Measurements from ENCODE around the gene ARSD.
"Not testable (repeated sequence)": the region's sequence is repeated elsewhere in the genome, so short reads cannot be mapped to it uniquely, and the experiment has no call there.

Gene ARSD

GRCh38 chrX:2928583-2929434, at the start of gene ARSD:
Gene ARSD, minus strand, starts transcription at chrX:2929339. Its CDS starts 64 bp downstream, at chrX:2929275.
- Histone ChIP-seq H3K4me3 (ENCODE audit: low read depth, low read length) (peak within 1 kb of the TSS; percentile 71), H3K9ac (ENCODE audit: low read depth, low read length) (peak within 1 kb of the TSS; percentile 86), H3K9me3 (ENCODE audit: control insufficient read depth, insufficient read depth, low read length) (no peaks in the 10 kb centered on the region), H3K36me3 (ENCODE audit: control insufficient read depth, insufficient read depth, low read length) (no peaks in the 10 kb centered on the region), H3K4me1 (ENCODE audit: control insufficient read depth, insufficient read depth, low read length) (peaks cover 50% of the 10 kb centered on the region), H3K27me3 (ENCODE audit: control insufficient read depth, insufficient read depth, low read length) (no peaks in the 10 kb centered on the region), H3K27ac (ENCODE audit: low read depth, low read length) (peak within 1 kb of the TSS; percentile 98)

GRCh38 chrX:2978639-2979038, 49.5 kb upstream of the ARSD start:
- H3K27ac ChIP-seq (ENCODE audit: low read depth, low read length); H3K9me3 ChIP-seq (ENCODE audit: control insufficient read depth, insufficient read depth, low read length); H3K4me1 ChIP-seq (ENCODE audit: control insufficient read depth, insufficient read depth, low read length); H3K27me3 ChIP-seq (ENCODE audit: control insufficient read depth, insufficient read depth, low read length); H3K4me3 ChIP-seq (ENCODE audit: low read depth, low read length); H3K36me3 ChIP-seq (ENCODE audit: control insufficient read depth, insufficient read depth, low read length); H3K9ac ChIP-seq (ENCODE audit: low read depth, low read length): not testable (repeated sequence)

- H3K36me3 ChIP-seq (ENCODE audit: control insufficient read depth, insufficient read depth, low read length) = no peaks in the 10 kb centered on the region
- no peak overlapping the region for H3K4me3 ChIP-seq (ENCODE audit: low read depth, low read length)
- H3K27me3 ChIP-seq (ENCODE audit: control insufficient read depth, insufficient read depth, low read length) = no peaks in the 10 kb centered on the region
- H3K9ac ChIP-seq (ENCODE audit: low read depth, low read length) = no peak overlapping the region
- H3K4me1 ChIP-seq (ENCODE audit: control insufficient read depth, insufficient read depth, low read length) = peaks cover 8% of the 10 kb centered on the region; the same call in 1 of the 2 replicates
- peaks cover 6% of the 10 kb centered on the region; the same call in 1 of the 2 replicates for H3K9me3 ChIP-seq (ENCODE audit: control insufficient read depth, insufficient read depth, low read length)
- H3K27ac ChIP-seq (ENCODE audit: low read depth, low read length) = no peak overlapping the region
These were observed 45.8 kb upstream of the ARSD start for GRCh38 chrX:2974961-2975360.

GRCh38 chrX:2972391-2972790, 43.3 kb upstream of the ARSD start:
- Histone ChIP-seq H3K9ac (ENCODE audit: low read depth, low read length) (no peak overlapping the region), H3K4me3 (ENCODE audit: low read depth, low read length) (no peak overlapping the region), H3K9me3 (ENCODE audit: control insufficient read depth, insufficient read depth, low read length) (peaks cover 6% of the 10 kb centered on the region; the same call in 1 of the 2 replicates), H3K4me1 (ENCODE audit: control insufficient read depth, insufficient read depth, low read length) (peaks cover 17% of the 10 kb centered on the region), H3K36me3 (ENCODE audit: control insufficient read depth, insufficient read depth, low read length) (no peaks in the 10 kb centered on the region), H3K27ac (ENCODE audit: low read depth, low read length) (no peak overlapping the region), H3K27me3 (ENCODE audit: control insufficient read depth, insufficient read depth, low read length) (no peaks in the 10 kb centered on the region; the same call in 1 of the 2 replicates)

GRCh38 chrX:2969021-2969420, 39.9 kb upstream of the ARSD start:
- no peak overlapping the region for H3K27ac ChIP-seq (ENCODE audit: low read depth, low read length)
- peaks cover 23% of the 10 kb centered on the region for H3K4me1 ChIP-seq (ENCODE audit: control insufficient read depth, insufficient read depth, low read length)
- no peak overlapping the region for H3K4me3 ChIP-seq (ENCODE audit: low read depth, low read length)
- H3K9me3 ChIP-seq (ENCODE audit: control insufficient read depth, insufficient read depth, low read length) = peaks cover 6% of the 10 kb centered on the region; the same call in 1 of the 2 replicates
- H3K9ac ChIP-seq (ENCODE audit: low read depth, low read length) = no peak overlapping the region
- no peaks in the 10 kb centered on the region; the same call in 1 of the 2 replicates for H3K27me3 ChIP-seq (ENCODE audit: control insufficient read depth, insufficient read depth, low read length)
- H3K36me3 ChIP-seq (ENCODE audit: control insufficient read depth, insufficient read depth, low read length) = no peaks in the 10 kb centered on the region

GRCh38 chrX:2967998-2968909, 39.1 kb upstream of the ARSD start:
- Histone ChIP-seq H3K27ac (ENCODE audit: low read depth, low read length) (peak overlapping the region; percentile 1), H3K4me1 (ENCODE audit: control insufficient read depth, insufficient read depth, low read length) (peaks cover 23% of the 10 kb centered on the region), H3K9ac (ENCODE audit: low read depth, low read length) (no peak overlapping the region), H3K36me3 (ENCODE audit: control insufficient read depth, insufficient read depth, low read length) (no peaks in the 10 kb centered on the region), H3K4me3 (ENCODE audit: low read depth, low read length) (no peak overlapping the region; the same call in 1 of the 2 replicates), H3K27me3 (ENCODE audit: control insufficient read depth, insufficient read depth, low read length) (no peaks in the 10 kb centered on the region; the same call in 1 of the 2 replicates), H3K9me3 (ENCODE audit: control insufficient read depth, insufficient read depth, low read length) (peaks cover 6% of the 10 kb centered on the region; the same call in 1 of the 2 replicates)

GRCh38 chrX:2967584-2967983, 38.4 kb upstream of the ARSD start:
- Histone ChIP-seq H3K36me3 (ENCODE audit: control insufficient read depth, insufficient read depth, low read length) (no peaks in the 10 kb centered on the region), H3K27ac (ENCODE audit: low read depth, low read length) (no peak overlapping the region), H3K27me3 (ENCODE audit: control insufficient read depth, insufficient read depth, low read length) (no peaks in the 10 kb centered on the region; the same call in 1 of the 2 replicates), H3K9ac (ENCODE audit: low read depth, low read length) (no peak overlapping the region), H3K4me3 (ENCODE audit: low read depth, low read length) (no peak overlapping the region), H3K4me1 (ENCODE audit: control insufficient read depth, insufficient read depth, low read length) (peaks cover 28% of the 10 kb centered on the region), H3K9me3 (ENCODE audit: control insufficient read depth, insufficient read depth, low read length) (peaks cover 6% of the 10 kb centered on the region; the same call in 1 of the 2 replicates)

- H3K27me3 ChIP-seq (ENCODE audit: control insufficient read depth, insufficient read depth, low read length) = no peaks in the 10 kb centered on the region; the same call in 1 of the 2 replicates
- no peak overlapping the region for H3K4me3 ChIP-seq (ENCODE audit: low read depth, low read length)
- no peak overlapping the region for H3K27ac ChIP-seq (ENCODE audit: low read depth, low read length)
- no peak overlapping the region for H3K9ac ChIP-seq (ENCODE audit: low read depth, low read length)
- peaks cover 3% of the 10 kb centered on the region; the same call in 1 of the 2 replicates for H3K9me3 ChIP-seq (ENCODE audit: control insufficient read depth, insufficient read depth, low read length)
- H3K36me3 ChIP-seq (ENCODE audit: control insufficient read depth, insufficient read depth, low read length) = no peaks in the 10 kb centered on the region
- peaks cover 33% of the 10 kb centered on the region for H3K4me1 ChIP-seq (ENCODE audit: control insufficient read depth, insufficient read depth, low read length)
These were observed 37.9 kb upstream of the ARSD start for GRCh38 chrX:2967012-2967411.

GRCh38 chrX:2965965-2966364, 36.8 kb upstream of the ARSD start:
- H3K9ac ChIP-seq (ENCODE audit: low read depth, low read length) = no peak overlapping the region
- no peak overlapping the region for H3K4me3 ChIP-seq (ENCODE audit: low read depth, low read length)
- no peaks in the 10 kb centered on the region for H3K9me3 ChIP-seq (ENCODE audit: control insufficient read depth, insufficient read depth, low read length)
- H3K27ac ChIP-seq (ENCODE audit: low read depth, low read length) = no peak overlapping the region
- peaks cover 40% of the 10 kb centered on the region for H3K4me1 ChIP-seq (ENCODE audit: control insufficient read depth, insufficient read depth, low read length)
- H3K36me3 ChIP-seq (ENCODE audit: control insufficient read depth, insufficient read depth, low read length) = no peaks in the 10 kb centered on the region
- no peaks in the 10 kb centered on the region; the same call in 1 of the 2 replicates for H3K27me3 ChIP-seq (ENCODE audit: control insufficient read depth, insufficient read depth, low read length)

- not testable (repeated sequence) for H3K27me3 ChIP-seq (ENCODE audit: control insufficient read depth, insufficient read depth, low read length); H3K9me3 ChIP-seq (ENCODE audit: control insufficient read depth, insufficient read depth, low read length); H3K36me3 ChIP-seq (ENCODE audit: control insufficient read depth, insufficient read depth, low read length)
- H3K27ac ChIP-seq (ENCODE audit: low read depth, low read length) = peak overlapping the region; percentile 82
- peaks cover 49% of the 10 kb centered on the region for H3K4me1 ChIP-seq (ENCODE audit: control insufficient read depth, insufficient read depth, low read length)
- H3K4me3 ChIP-seq (ENCODE audit: low read depth, low read length) = peak overlapping the region; percentile 40; the same call in 1 of the 2 replicates
- peak overlapping the region; percentile 42 for H3K9ac ChIP-seq (ENCODE audit: low read depth, low read length)
These were observed 35.1 kb upstream of the ARSD start for GRCh38 chrX:2963992-2964794.

Measured in HUES48 (cell line).